Astrocyte (in vitro differentiated cells and primary cell): ENCODE measurements around the gene PRIMA1.

Source experiments
- CTCF ChIP-seq: IDR thresholded peaks from 2 replicates; pipeline ENCODE4 v1.5.1; 2011; ENCODE audit warnings: low read depth, mild to moderate bottlenecking, inconsistent platforms, low read length, moderate library complexity; ENCODE audit not compliant: insufficient read depth
- EZH2 ChIP-seq: IDR thresholded peaks from 2 replicates; pipeline ENCODE4 v1.6.1; 2012; ENCODE audit warnings: mild to moderate bottlenecking, low read length, inconsistent platforms; ENCODE audit not compliant: insufficient read depth

- TF ChIP-seq CTCF (no peak), EZH2 (no peak)
These were observed 99.5 kb downstream of the PRIMA1 start for GRCh38 chr14:93688820-93689219.
